ENCODE data around the gene ABTB1. TPM values are rescaled to one million over a fixed set of nuclear protein-coding genes. Genes with fewer than 3 reads are reported as not detected.

The ABTB1 gene
- total RNA-seq, 2 donors from 2014 or later = 10.7 to 14.4 TPM

DNA sequence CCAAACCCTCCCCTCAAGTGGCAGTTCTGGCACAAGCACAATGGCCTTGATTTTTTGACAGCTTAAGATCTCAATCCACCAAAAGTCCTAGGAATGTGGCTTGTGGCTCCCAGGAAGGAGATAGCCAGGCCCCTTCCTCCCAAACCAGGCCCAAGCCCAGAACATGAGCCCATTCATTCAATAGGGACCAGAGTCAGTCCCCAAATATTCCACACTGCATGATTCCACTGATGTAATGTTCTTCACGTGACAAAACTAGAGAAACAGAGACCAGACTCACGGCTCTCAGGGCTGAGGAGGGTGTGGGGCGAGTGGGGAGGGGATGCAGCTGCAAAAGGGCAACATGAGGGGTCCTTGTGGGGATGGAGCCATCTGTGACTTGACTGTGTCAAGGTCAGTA lies 25.5 kb downstream of the ABTB1 start:
- H3K9me3 ChIP-seq (ENCODE audit: control insufficient read depth, low read length) = no peaks in the 10 kb centered on the region
- H3K9ac ChIP-seq (ENCODE audit: extremely low read depth, low read length, poor library complexity, severe bottlenecking) = no peak overlapping the region
- H3K36me3 Mint-ChIP-seq (ENCODE audit: low read depth) = no peaks in the 10 kb centered on the region
- TF ChIP-seq, protein P1, sequence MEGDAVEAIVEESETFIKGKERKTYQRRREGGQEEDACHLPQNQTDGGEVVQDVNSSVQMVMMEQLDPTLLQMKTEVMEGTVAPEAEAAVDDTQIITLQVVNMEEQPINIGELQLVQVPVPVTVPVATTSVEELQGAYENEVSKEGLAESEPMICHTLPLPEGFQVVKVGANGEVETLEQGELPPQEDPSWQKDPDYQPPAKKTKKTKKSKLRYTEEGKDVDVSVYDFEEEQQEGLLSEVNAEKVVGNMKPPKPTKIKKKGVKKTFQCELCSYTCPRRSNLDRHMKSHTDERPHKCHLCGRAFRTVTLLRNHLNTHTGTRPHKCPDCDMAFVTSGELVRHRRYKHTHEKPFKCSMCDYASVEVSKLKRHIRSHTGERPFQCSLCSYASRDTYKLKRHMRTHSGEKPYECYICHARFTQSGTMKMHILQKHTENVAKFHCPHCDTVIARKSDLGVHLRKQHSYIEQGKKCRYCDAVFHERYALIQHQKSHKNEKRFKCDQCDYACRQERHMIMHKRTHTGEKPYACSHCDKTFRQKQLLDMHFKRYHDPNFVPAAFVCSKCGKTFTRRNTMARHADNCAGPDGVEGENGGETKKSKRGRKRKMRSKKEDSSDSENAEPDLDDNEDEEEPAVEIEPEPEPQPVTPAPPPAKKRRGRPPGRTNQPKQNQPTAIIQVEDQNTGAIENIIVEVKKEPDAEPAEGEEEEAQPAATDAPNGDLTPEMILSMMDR (conservative IDR thresholded peaks at IDR 0.05) = no peak
- no peak overlapping the region for H3K27ac Mint-ChIP-seq
- H3K4me1 ChIP-seq (ENCODE audit: control insufficient read depth, insufficient read depth, low read length) = no peaks in the 10 kb centered on the region
- H3K27me3 ChIP-seq (ENCODE audit: control insufficient read depth, insufficient read depth, low read length, poor library complexity, severe bottlenecking) = no peaks in the 10 kb centered on the region
- H3K27me3 Mint-ChIP-seq (ENCODE audit: insufficient read depth) = no peaks in the 10 kb centered on the region
- H3K4me3 ChIP-seq (ENCODE audit: low read length) = no peak overlapping the region
- H3K4me1 Mint-ChIP-seq = peaks cover 4% of the 10 kb centered on the region
- 91 to 100% methylated on average over 3 of the region's 3 CpGs for WGBS, 2 experiments (ENCODE audit: insufficient coverage in 1 of 2, insufficient read length in 1 of 2)
- no peak for DNase-seq
- no peak overlapping the region for H3K4me3 Mint-ChIP-seq
- H3K27ac ChIP-seq (ENCODE audit: low read depth, low read length) = no peak overlapping the region
- no peaks in the 10 kb centered on the region for H3K36me3 ChIP-seq (ENCODE audit: control insufficient read depth, insufficient read depth, low read length)
- H3K9me3 Mint-ChIP-seq = peaks cover 1% of the 10 kb centered on the region

- Histone ChIP-seq H3K27me3 (ENCODE audit: control insufficient read depth, insufficient read depth, low read length, poor library complexity, severe bottlenecking) (no peaks in the 10 kb centered on the region), H3K4me1 (ENCODE audit: control insufficient read depth, insufficient read depth, low read length) (no peaks in the 10 kb centered on the region), H3K9me3 (ENCODE audit: control insufficient read depth, low read length) (no peaks in the 10 kb centered on the region), H3K27ac (ENCODE audit: low read depth, low read length) (no peak overlapping the region), H3K9ac (ENCODE audit: extremely low read depth, low read length, poor library complexity, severe bottlenecking) (no peak overlapping the region), H3K36me3 (ENCODE audit: control insufficient read depth, insufficient read depth, low read length) (no peaks in the 10 kb centered on the region), H3K4me3 (ENCODE audit: low read length) (no peak overlapping the region)
- Mint-ChIP-seq H3K4me3 (no peak overlapping the region), H3K27ac (no peak overlapping the region), H3K4me1 (peaks cover 4% of the 10 kb centered on the region), H3K9me3 (peaks cover 6% of the 10 kb centered on the region), H3K27me3 (ENCODE audit: insufficient read depth) (no peaks in the 10 kb centered on the region), H3K36me3 (ENCODE audit: low read depth) (no peaks in the 10 kb centered on the region)
- 80 to 83% methylated on average over 1 to 6 of the region's 6 CpGs for WGBS, 2 experiments (ENCODE audit: insufficient coverage in 1 of 2, insufficient read length in 1 of 2)
- no peak for DNase-seq
- TF ChIP-seq, protein P1 (conservative IDR thresholded peaks at IDR 0.05) = no peak
Observed at GRCh38 chr3:127698691-127699415, 26.1 kb downstream of the ABTB1 start.

GRCh38 chr3:127699416-127700300 lies 26.9 kb downstream of the ABTB1 start:
- peaks cover 4% of the 10 kb centered on the region for H3K4me1 Mint-ChIP-seq
- H3K4me3 ChIP-seq (ENCODE audit: low read length) = no peak overlapping the region
- peaks cover 13% of the 10 kb centered on the region for H3K9me3 Mint-ChIP-seq
- no peaks in the 10 kb centered on the region for H3K27me3 ChIP-seq (ENCODE audit: control insufficient read depth, insufficient read depth, low read length, poor library complexity, severe bottlenecking)
- 87 to 96% methylated on average over 4 to 9 of the region's 9 CpGs for WGBS, 2 experiments (ENCODE audit: insufficient coverage in 1 of 2, insufficient read length in 1 of 2)
- H3K27me3 Mint-ChIP-seq (ENCODE audit: insufficient read depth) = no peaks in the 10 kb centered on the region
- no peaks in the 10 kb centered on the region for H3K36me3 Mint-ChIP-seq (ENCODE audit: low read depth)
- H3K4me1 ChIP-seq (ENCODE audit: control insufficient read depth, insufficient read depth, low read length) = no peaks in the 10 kb centered on the region
- H3K4me3 Mint-ChIP-seq = no peak overlapping the region
- no peak for DNase-seq
- H3K9ac ChIP-seq (ENCODE audit: extremely low read depth, low read length, poor library complexity, severe bottlenecking) = no peak overlapping the region
- no peaks in the 10 kb centered on the region for H3K36me3 ChIP-seq (ENCODE audit: control insufficient read depth, insufficient read depth, low read length)
- H3K27ac Mint-ChIP-seq = no peak overlapping the region
- H3K9me3 ChIP-seq (ENCODE audit: control insufficient read depth, low read length) = no peaks in the 10 kb centered on the region
- TF ChIP-seq, protein P1 (conservative IDR thresholded peaks at IDR 0.05) = no peak
- no peak overlapping the region for H3K27ac ChIP-seq (ENCODE audit: low read depth, low read length)

Data from endodermal cell (in vitro differentiated cells).